HG02870 (cell line): ENCODE measurements around the gene CASKIN1.

Experiments
- ATAC-seq: cut with Tn5 transposase; IDR thresholded peaks from one replicate; pipeline ENCODE4 v1.9.1; 2021; ENCODE audit warnings: mild to moderate bottlenecking, moderate library complexity; ENCODE audit not compliant: unreplicated experiment

The CASKIN1 gene

GRCh38 chr16:2194166-2194834 lies 2.1 kb downstream of the CASKIN1 start:
- no peak for ATAC-seq

GRCh38 chr16:2191446-2191706 lies 5.0 kb downstream of the CASKIN1 start:
- no peak for ATAC-seq

GRCh38 chr16:2190659-2191445 lies 5.6 kb downstream of the CASKIN1 start:
- ATAC-seq = no peak

- no peak for ATAC-seq
Measured at GRCh38 chr16:2190002-2190658, 6.3 kb downstream of the CASKIN1 start.

GRCh38 chr16:2189252-2189893 lies 7.0 kb downstream of the CASKIN1 start:
- no peak for ATAC-seq

- no peak for ATAC-seq
Measured at GRCh38 chr16:2188395-2188794, 8.0 kb downstream of the CASKIN1 start.

GRCh38 chr16:2187212-2187611 lies 9.2 kb downstream of the CASKIN1 start:
- no peak for ATAC-seq

- ATAC-seq = no peak
Measured at GRCh38 chr16:2186505-2186904, 9.9 kb downstream of the CASKIN1 start.

- ATAC-seq = no peak
Measured at GRCh38 chr16:2186064-2186463, 10.3 kb downstream of the CASKIN1 start.

GRCh38 chr16:2184962-2185361 lies 11.4 kb downstream of the CASKIN1 start:
- no peak for ATAC-seq

GRCh38 chr16:2184346-2184745 lies 12.1 kb downstream of the CASKIN1 start:
- ATAC-seq = no peak

- no peak for ATAC-seq
Measured at GRCh38 chr16:2183671-2184070, 12.7 kb downstream of the CASKIN1 start.

GRCh38 chr16:2181952-2182351 lies 14.5 kb downstream of the CASKIN1 start:
- ATAC-seq = no peak

- no peak for ATAC-seq
Measured at GRCh38 chr16:2180962-2181923, 15.2 kb downstream of the CASKIN1 start.

- no peak for ATAC-seq
Measured at GRCh38 chr16:2180461-2180860, 15.9 kb downstream of the CASKIN1 start.

GRCh38 chr16:2179576-2179975 lies 16.8 kb downstream of the CASKIN1 start:
- no peak for ATAC-seq

- no peak for ATAC-seq
Measured at GRCh38 chr16:2179107-2179501, 17.3 kb downstream of the CASKIN1 start.

GRCh38 chr16:2178321-2179106 lies 17.9 kb downstream of the CASKIN1 start:
- no peak for ATAC-seq

- no peak for ATAC-seq
Measured at GRCh38 chr16:2177561-2177960, 18.8 kb downstream of the CASKIN1 start.

GRCh38 chr16:2177101-2177500 lies 19.3 kb downstream of the CASKIN1 start:
- no peak for ATAC-seq
